ENCODE data around the gene GALNT15.

- no peak for TF ChIP-seq CTCF (IDR thresholded peaks at IDR 0.05)
- no peak for TF ChIP-seq POLR2A (IDR thresholded peaks at IDR 0.05)
These were observed 2.0 kb downstream of the GALNT15 start for GRCh38 chr3:16176391-16177030.

All from tibial nerve (tissue), 3 donors.